GM10847 (cell line): ENCODE results near the gene GPS1.

ENCODE experiments used
- POLR2A ChIP-seq: IDR thresholded peaks from 2 replicates; pipeline ENCODE4 v1.6.1; 2011; ENCODE audit not compliant: insufficient read length; ENCODE audit errors: extremely low read depth

The GPS1 gene

DNA sequence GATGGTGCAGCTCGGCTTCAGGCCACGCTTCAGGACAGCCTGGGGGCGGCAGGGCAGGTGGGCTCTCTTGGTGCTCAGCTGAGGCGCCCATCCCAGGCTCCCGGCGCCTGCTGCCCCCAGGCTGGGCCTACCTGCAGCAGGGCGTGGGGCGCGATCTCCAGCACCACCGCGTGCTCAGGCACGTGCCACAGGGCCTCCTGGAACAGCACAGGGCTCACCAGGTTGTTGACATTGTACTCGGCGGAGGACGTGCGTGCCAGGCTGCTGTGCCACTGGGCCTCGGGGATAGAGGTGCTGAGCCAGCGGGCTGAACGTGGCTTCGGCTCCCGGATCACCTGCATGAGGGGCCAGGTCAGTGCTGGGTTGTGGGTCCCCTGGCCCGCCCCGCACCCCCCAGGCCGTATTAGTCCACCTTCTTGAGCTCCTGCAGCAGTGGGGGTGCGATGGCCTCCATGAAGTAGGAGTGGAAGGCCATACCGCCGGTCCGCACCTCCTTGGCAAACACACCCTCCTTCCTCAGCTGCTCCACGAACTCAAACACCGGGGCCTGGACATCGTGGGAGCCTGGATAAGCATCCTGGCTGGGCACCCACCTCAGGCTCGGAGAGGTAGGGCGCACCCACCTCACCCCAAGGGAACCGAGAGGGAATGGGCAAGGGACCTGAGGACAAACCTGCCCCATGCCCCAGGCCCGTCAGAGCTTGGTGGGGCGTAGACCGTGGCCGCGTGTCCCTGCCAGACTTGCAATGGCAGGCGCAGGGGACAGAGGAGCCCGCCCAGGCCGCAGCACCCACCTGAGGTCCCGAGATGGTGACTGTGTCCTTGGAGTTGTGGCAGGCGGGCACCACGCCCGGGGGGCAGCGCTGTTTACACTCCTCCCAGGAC lies 37.4 kb downstream of the GPS1 start:
- TF ChIP-seq POLR2A, result no peak

GRCh38 chr17:82089723-82090548 lies 38.2 kb downstream of the GPS1 start:
- TF ChIP-seq POLR2A, result no peak

- TF ChIP-seq POLR2A, result no peak
Observed at GRCh38 chr17:82090549-82091263, 39.0 kb downstream of the GPS1 start.

DNA sequence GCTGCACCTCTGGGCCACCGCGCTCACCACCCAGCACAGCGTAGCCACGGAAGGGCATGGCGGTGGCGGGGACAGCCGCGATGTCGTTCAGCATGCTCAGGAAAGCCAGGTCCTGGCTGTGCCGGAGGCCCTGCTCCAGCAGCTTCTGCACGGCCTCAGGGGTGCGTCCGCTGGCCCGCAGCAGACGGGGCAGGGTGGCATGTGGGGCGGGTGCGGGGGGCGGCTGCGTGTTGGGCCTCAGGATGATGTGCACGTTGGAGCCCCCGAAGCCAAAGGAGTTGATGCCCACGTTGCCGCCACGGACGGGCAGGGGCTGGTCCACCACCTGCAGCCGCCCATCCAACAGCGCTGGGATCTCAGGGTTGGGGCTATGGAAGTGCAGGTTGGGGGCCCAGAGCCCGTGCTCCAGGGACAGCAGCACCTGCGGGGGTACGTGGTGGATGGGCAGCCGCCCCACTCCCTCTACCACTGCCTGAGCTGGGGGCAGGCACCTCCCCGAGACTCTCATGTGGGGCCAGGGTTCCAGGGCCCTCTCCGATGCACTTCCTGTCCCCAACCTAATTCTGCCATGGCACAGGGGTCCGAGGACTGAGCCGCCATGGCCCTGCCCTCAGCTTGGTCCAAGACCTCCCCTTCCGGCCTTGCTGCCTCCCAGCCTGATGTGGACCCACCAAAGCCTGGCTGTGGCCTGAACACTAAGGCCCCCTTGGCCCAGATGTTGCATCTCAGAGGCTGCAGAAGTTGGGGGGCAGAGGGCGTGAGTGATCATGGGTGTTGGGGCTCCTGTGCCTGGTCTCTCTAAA lies 39.8 kb downstream of the GPS1 start:
- TF ChIP-seq POLR2A, result no peak

GRCh38 chr17:82092094-82092586 lies 40.4 kb downstream of the GPS1 start:
- no peak for TF ChIP-seq POLR2A

DNA sequence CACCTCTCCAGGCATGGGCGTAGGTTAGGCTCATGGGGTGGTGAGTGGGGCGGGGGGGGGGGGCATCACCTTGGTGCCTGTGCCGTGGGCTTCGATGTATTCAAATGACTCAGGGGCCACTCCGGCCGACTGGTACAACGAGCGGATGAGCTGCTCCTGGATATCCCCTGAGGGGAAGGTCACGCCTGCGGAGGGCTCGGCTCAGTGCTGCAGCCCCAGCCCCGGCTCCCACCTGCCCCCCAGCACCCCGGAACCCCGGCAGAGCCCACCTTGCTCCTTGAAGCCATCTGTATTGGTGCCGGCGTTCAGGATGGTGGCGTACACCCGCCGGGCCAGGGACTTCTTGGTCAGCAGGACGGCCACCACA lies 40.9 kb downstream of the GPS1 start:
- no peak for TF ChIP-seq POLR2A

- TF ChIP-seq POLR2A, result no peak
Observed at GRCh38 chr17:82092995-82093751, 41.5 kb downstream of the GPS1 start.

- no peak for TF ChIP-seq POLR2A
Observed at GRCh38 chr17:82094931-82095776, 43.5 kb downstream of the GPS1 start.

DNA sequence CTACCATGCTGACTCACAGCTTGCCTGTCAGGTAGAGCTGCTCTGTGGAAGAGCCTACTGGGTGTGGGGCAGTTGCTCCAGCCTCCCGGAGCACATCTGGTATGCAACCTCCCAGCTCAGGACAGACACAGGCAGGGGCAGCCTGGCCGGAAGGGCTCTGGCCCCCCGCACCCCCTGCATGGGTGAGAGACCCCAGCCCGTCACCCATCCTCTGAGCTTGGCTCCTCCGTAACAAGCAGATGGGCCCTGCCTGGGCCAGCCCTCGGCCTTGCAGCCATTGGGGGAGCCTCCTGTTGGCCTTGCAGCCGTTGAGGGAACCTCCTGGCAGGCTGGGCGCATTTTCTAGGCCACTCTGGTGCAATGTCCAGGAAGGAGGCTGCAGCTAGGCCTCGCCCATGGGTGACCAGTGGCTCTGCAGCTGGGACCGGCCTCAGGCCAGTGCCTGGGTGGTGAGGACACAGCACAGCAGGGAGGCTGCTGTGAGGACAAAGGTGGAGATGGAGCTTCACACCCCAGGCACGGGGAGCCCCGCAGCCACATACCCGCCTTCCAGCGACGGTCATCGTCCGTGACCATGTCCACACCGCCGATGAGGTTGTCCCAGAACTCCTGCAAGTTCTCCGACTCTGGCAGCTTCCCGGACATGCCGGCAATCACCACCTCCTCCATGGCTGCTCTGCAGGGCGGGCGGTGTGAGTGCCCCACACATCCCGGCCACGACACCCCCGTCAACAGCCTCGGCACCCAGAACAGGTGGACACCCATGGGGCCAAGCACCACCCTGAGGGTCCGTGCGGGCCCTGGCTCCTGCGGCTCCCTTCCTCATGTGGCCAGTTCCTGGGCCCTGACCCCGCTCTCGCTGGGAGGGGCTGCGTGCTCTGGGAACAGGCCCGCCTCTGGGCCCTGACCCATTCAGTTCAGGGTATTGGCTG lies 44.3 kb downstream of the GPS1 start:
- no peak for TF ChIP-seq POLR2A

GRCh38 chr17:82096709-82097183 lies 45.0 kb downstream of the GPS1 start:
- no peak for TF ChIP-seq POLR2A

DNA sequence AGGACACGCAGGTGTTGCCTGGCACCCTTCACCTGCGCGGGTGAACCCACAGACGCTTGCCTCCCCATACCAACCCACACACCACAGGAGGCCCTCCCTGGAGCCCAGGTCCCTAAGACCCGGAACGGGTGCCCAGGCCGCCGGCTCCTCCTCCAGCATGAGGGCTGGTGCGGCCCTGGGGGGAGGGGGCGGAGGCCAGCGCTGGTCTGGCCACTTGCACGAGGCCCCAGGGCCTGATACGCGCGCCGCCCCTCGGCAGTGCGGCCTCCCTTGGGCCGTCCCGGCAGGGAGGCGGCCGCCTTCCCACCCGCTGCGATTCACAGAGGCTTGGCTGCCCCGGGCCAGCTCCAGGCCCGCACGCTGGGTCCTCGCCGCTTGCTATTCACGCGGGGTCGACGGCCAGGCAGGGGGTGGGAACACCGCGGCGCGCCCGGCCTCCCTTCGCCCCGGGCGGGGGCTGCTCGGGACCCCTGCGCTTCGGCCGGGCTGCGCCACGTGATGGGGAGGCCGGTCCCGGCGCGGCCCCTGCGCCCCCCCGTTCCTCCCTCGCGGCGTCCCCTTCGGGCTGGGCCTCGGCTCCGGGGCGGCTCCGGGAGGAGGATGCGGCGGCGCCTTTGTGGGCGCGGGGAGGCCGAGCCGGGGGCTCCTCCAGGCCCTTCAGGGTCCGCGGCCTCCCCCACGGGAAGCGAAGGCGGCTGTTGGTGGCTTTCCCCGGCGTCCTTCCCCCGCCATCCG lies 45.7 kb downstream of the GPS1 start:
- no peak for TF ChIP-seq POLR2A
